ENCODE measurements around the gene RHPN2.

DNA sequence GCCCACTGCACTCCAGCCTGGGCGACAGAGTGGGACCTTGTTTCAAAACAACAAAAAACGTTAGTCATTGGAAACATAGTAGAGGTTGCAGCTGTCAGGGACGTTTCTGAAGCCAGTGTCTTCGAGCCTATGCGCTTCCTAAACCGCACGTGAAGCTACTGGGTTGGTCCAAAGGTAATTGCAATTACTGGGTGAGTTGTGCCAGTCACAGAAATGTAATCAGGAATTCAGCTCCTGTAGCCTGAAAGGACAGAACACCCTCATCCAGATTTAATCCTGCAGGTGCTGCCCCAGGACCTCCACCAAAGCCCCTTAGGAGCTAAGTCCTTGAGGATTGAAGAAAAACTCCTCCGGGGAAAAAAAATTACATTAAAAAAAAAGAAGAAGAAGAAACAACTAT, 2.4 kb upstream of the RHPN2 start:
- TF ChIP-seq, protein P1, sequence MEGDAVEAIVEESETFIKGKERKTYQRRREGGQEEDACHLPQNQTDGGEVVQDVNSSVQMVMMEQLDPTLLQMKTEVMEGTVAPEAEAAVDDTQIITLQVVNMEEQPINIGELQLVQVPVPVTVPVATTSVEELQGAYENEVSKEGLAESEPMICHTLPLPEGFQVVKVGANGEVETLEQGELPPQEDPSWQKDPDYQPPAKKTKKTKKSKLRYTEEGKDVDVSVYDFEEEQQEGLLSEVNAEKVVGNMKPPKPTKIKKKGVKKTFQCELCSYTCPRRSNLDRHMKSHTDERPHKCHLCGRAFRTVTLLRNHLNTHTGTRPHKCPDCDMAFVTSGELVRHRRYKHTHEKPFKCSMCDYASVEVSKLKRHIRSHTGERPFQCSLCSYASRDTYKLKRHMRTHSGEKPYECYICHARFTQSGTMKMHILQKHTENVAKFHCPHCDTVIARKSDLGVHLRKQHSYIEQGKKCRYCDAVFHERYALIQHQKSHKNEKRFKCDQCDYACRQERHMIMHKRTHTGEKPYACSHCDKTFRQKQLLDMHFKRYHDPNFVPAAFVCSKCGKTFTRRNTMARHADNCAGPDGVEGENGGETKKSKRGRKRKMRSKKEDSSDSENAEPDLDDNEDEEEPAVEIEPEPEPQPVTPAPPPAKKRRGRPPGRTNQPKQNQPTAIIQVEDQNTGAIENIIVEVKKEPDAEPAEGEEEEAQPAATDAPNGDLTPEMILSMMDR (IDR thresholded peaks at IDR 0.05), result no peak
- no peak for TF ChIP-seq POLR2A (IDR thresholded peaks at IDR 0.05)

All from Peyer's patch (tissue), 4 donors.